ENCODE data around the gene NT5DC3.

GRCh38 chr12:103728323-103728722, 112.7 kb downstream of the NT5DC3 start:
- no peak for TF ChIP-seq POLR2A (IDR thresholded peaks at IDR 0.05)
- TF ChIP-seq, protein P1, sequence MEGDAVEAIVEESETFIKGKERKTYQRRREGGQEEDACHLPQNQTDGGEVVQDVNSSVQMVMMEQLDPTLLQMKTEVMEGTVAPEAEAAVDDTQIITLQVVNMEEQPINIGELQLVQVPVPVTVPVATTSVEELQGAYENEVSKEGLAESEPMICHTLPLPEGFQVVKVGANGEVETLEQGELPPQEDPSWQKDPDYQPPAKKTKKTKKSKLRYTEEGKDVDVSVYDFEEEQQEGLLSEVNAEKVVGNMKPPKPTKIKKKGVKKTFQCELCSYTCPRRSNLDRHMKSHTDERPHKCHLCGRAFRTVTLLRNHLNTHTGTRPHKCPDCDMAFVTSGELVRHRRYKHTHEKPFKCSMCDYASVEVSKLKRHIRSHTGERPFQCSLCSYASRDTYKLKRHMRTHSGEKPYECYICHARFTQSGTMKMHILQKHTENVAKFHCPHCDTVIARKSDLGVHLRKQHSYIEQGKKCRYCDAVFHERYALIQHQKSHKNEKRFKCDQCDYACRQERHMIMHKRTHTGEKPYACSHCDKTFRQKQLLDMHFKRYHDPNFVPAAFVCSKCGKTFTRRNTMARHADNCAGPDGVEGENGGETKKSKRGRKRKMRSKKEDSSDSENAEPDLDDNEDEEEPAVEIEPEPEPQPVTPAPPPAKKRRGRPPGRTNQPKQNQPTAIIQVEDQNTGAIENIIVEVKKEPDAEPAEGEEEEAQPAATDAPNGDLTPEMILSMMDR (IDR thresholded peaks at IDR 0.05) = no peak
